GM18519 (cell line): ENCODE measurements around the gene HCN1.
A peak's percentile ranks its signal among the peaks of the same experiment; 100 is the strongest.

ENCODE experiments used
- ATAC-seq: cut with Tn5 transposase; IDR thresholded peaks from one replicate; pipeline ENCODE4 v1.9.1; 2021; ENCODE audit warnings: mild to moderate bottlenecking, moderate library complexity; ENCODE audit not compliant: unreplicated experiment, low FRiP score

The HCN1 gene

GRCh38 chr5:45696206-45696836, at the start of gene HCN1:
Gene HCN1, minus strand, starts transcription at chr5:45696380.
- ATAC-seq = peak; percentile 74

GRCh38 chr5:45741110-45741509, 44.9 kb upstream of the HCN1 start:
- no peak for ATAC-seq

GRCh38 chr5:45737153-45737552, 41.0 kb upstream of the HCN1 start:
- no peak for ATAC-seq

- ATAC-seq = no peak
These were observed 29.4 kb upstream of the HCN1 start for GRCh38 chr5:45725537-45725936.

GRCh38 chr5:45697201-45697600, 1.0 kb upstream of the HCN1 start:
- no peak for ATAC-seq

GRCh38 chr5:45695804-45696156, 400 bp downstream of the HCN1 start:
- peak; percentile 14 for ATAC-seq

- ATAC-seq = no peak
These were observed 993 bp downstream of the HCN1 start for GRCh38 chr5:45694971-45695803.

- no peak for ATAC-seq
These were observed 1.8 kb downstream of the HCN1 start for GRCh38 chr5:45694255-45694814.

- no peak for ATAC-seq
These were observed 3.7 kb downstream of the HCN1 start for GRCh38 chr5:45692481-45692880.

- ATAC-seq = no peak
These were observed 4.5 kb downstream of the HCN1 start for GRCh38 chr5:45691656-45692055.

- ATAC-seq = no peak
These were observed 8.5 kb downstream of the HCN1 start for GRCh38 chr5:45687701-45688100.

- ATAC-seq = no peak
These were observed 9.6 kb downstream of the HCN1 start for GRCh38 chr5:45686620-45687019.

- no peak for ATAC-seq
These were observed 12.1 kb downstream of the HCN1 start for GRCh38 chr5:45684118-45684517.

- ATAC-seq = no peak
These were observed 15.2 kb downstream of the HCN1 start for GRCh38 chr5:45680950-45681349.

- no peak for ATAC-seq
These were observed 18.7 kb downstream of the HCN1 start for GRCh38 chr5:45677524-45677923.

- no peak for ATAC-seq
These were observed 23.9 kb downstream of the HCN1 start for GRCh38 chr5:45672271-45672670.

- no peak for ATAC-seq
These were observed 47.4 kb downstream of the HCN1 start for GRCh38 chr5:45648744-45649143.

GRCh38 chr5:45643056-45643455, 53.1 kb downstream of the HCN1 start:
- no peak for ATAC-seq

- no peak for ATAC-seq
These were observed 53.8 kb downstream of the HCN1 start for GRCh38 chr5:45642370-45642769.

GRCh38 chr5:45639040-45639439, 57.1 kb downstream of the HCN1 start:
- ATAC-seq = no peak

- ATAC-seq = no peak
These were observed 69.0 kb downstream of the HCN1 start for GRCh38 chr5:45627076-45627656.
